OCI-LY1 (cell line): ENCODE data around the gene PLA2G12A.

Experiments
- H2AFZ ChIP-seq: fragments of 200-600 bp; sonication (generic), shearing (Covaris generic); 2 replicates; pipeline ENCODE4 v1.6.0; 2014; ENCODE audit warnings: antibody characterized with exemption, mild to moderate bottlenecking, low read length
- H3F3A ChIP-seq: fragments of 200-600 bp; sonication (generic), shearing (Covaris generic); 2 replicates; pipeline ENCODE4 v1.6.0; 2014; ENCODE audit warnings: mild to moderate bottlenecking, antibody characterized with exemption, low read length, moderate library complexity; ENCODE audit not compliant: insufficient read depth
- H3K27ac ChIP-seq: fragments of 200-600 bp; sonication (generic); 2 replicates; pipeline ENCODE4 v1.5.1; 2014; ENCODE audit warnings: low read length, mixed run types, mild to moderate bottlenecking, low read depth; ENCODE audit not compliant: poor library complexity, severe bottlenecking
- H3K27me3 ChIP-seq: fragments of 200-600 bp; sonication (generic); 2 replicates; pipeline ENCODE4 v1.6.0; 2014; ENCODE audit warnings: antibody characterized with exemption, mild to moderate bottlenecking, low read length, moderate library complexity; ENCODE audit not compliant: insufficient read depth
- H3K36me3 ChIP-seq: fragments of 200-600 bp; sonication (generic); 2 replicates; pipeline ENCODE4 v1.6.1; 2014; ENCODE audit warnings: mild to moderate bottlenecking, antibody characterized with exemption, low read length, moderate library complexity, mixed read lengths; ENCODE audit not compliant: insufficient read depth
- H3K4me1 ChIP-seq: fragments of 200-600 bp; sonication (generic); 2 replicates; pipeline ENCODE4 v1.5.1; 2014; ENCODE audit warnings: mild to moderate bottlenecking, low read length, moderate library complexity; ENCODE audit not compliant: insufficient read depth, severe bottlenecking
- H3K4me2 ChIP-seq: fragments of 200-600 bp; sonication (generic), shearing (Covaris generic); 2 replicates; pipeline ENCODE4 v1.6.1; 2014; ENCODE audit warnings: low read length
- H3K4me3 ChIP-seq: fragments of 200-600 bp; sonication (generic); 2 replicates; pipeline ENCODE4 v1.5.1; 2014; ENCODE audit warnings: low read length, low read depth, mild to moderate bottlenecking, mixed read lengths; ENCODE audit not compliant: poor library complexity, severe bottlenecking
- H3K79me2 ChIP-seq: fragments of 200-600 bp; shearing (Covaris generic); 2 replicates; pipeline ENCODE4 v1.6.1; 2016; ENCODE audit warnings: mixed run types, low read length, mixed read lengths; ENCODE audit not compliant: insufficient read depth
- H3K9ac ChIP-seq: fragments of 200-600 bp; sonication (generic), shearing (Covaris generic); 2 replicates; pipeline ENCODE4 v1.6.1; 2014; ENCODE audit warnings: mild to moderate bottlenecking, low read length, mixed read lengths
- H3K9me2 ChIP-seq: fragments of 200-600 bp; sonication (generic), shearing (Covaris generic); 2 replicates; pipeline ENCODE4 v1.6.1; 2014; ENCODE audit warnings: low read depth, mild to moderate bottlenecking, low read length, mixed read lengths
- H3K9me3 ChIP-seq: fragments of 200-600 bp; shearing (Covaris generic); 2 replicates; pipeline ENCODE4 v1.6.1; 2014; ENCODE audit warnings: low read length, mixed read lengths
- H4K20me1 ChIP-seq: fragments of 200-600 bp; sonication (generic), shearing (Covaris generic); 2 replicates; pipeline ENCODE4 v1.6.0; 2016; ENCODE audit warnings: mild to moderate bottlenecking, low read length; ENCODE audit not compliant: insufficient read depth
- EZH2 ChIP-seq: fragments of 200-600 bp; sonication (generic), shearing (Covaris generic); IDR thresholded peaks from 2 replicates; pipeline ENCODE4 v1.8.0; 2017; ENCODE audit warnings: borderline replicate concordance, mixed run types, mild to moderate bottlenecking, antibody characterized with exemption, low read length, moderate library complexity, mixed read lengths
- TF ChIP-seq, protein P1 (sequence below): fragments of 200-600 bp; sonication (generic), shearing (Covaris generic); IDR thresholded peaks from 2 replicates; pipeline ENCODE4 v1.5.1; 2017; ENCODE audit warnings: mild to moderate bottlenecking, antibody characterized with exemption, low read length, moderate library complexity, mixed read lengths

Gene PLA2G12A

DNA sequence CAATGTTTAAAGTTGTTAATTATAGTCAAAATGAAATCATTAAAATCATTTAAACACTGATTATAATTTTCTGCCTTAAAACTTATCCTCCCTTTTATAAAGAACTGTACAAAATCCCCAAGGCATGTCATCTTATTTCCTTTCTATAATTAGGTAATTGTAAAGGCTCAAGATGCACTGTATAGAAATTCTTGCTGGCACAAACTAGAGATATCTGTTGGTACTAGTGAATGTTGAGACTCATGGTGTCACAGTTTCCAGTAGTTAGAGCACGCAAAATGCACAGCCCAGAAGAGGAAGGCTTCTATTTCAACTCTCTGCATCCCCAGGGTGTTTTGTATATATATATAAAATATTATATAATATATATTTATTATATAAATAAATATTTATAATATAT lies 22.7 kb upstream of the PLA2G12A start:
- H4K20me1 ChIP-seq: no peaks in the 10 kb centered on the region
- H3K4me2 ChIP-seq: no peak overlapping the region
- no peak overlapping the region for H3K27ac ChIP-seq
- no peak overlapping the region for H3K9ac ChIP-seq
- H3K9me2 ChIP-seq: no peaks in the 10 kb centered on the region
- no peaks in the 10 kb centered on the region for H3F3A ChIP-seq
- H3K4me1 ChIP-seq: no peaks in the 10 kb centered on the region
- no peaks in the 10 kb centered on the region for H3K79me2 ChIP-seq
- no peaks in the 10 kb centered on the region for H3K27me3 ChIP-seq
- no peak overlapping the region for H2AFZ ChIP-seq
- H3K9me3 ChIP-seq: no peaks in the 10 kb centered on the region
- no peaks in the 10 kb centered on the region for H3K36me3 ChIP-seq
- TF ChIP-seq, protein P1, sequence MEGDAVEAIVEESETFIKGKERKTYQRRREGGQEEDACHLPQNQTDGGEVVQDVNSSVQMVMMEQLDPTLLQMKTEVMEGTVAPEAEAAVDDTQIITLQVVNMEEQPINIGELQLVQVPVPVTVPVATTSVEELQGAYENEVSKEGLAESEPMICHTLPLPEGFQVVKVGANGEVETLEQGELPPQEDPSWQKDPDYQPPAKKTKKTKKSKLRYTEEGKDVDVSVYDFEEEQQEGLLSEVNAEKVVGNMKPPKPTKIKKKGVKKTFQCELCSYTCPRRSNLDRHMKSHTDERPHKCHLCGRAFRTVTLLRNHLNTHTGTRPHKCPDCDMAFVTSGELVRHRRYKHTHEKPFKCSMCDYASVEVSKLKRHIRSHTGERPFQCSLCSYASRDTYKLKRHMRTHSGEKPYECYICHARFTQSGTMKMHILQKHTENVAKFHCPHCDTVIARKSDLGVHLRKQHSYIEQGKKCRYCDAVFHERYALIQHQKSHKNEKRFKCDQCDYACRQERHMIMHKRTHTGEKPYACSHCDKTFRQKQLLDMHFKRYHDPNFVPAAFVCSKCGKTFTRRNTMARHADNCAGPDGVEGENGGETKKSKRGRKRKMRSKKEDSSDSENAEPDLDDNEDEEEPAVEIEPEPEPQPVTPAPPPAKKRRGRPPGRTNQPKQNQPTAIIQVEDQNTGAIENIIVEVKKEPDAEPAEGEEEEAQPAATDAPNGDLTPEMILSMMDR: no peak
- TF ChIP-seq EZH2: no peak
- H3K4me3 ChIP-seq: no peak overlapping the region

DNA sequence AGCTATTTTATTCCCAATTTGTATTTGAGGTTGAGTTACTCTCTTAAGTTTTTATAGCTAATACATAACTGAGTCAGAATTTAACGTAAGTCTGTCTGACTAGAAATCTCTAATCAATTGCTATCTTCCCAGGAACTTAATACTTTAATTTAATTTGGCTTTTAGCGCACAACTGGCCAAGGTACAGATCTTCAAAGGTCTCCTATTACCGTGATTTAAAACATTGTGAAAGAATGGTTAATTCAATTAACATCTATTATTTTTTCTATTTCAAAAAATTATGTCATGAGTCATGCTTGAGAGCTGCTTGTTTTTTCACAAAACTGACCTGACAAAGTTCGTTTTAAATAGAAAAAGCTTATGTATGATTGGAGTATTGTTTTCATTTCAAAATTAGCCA lies 22.0 kb upstream of the PLA2G12A start:
- Histone ChIP-seq H3K9me3 (no peaks in the 10 kb centered on the region), H3K9ac (no peak overlapping the region), H3K4me1 (no peaks in the 10 kb centered on the region), H3K36me3 (no peaks in the 10 kb centered on the region), H3F3A (no peaks in the 10 kb centered on the region), H3K4me2 (no peak overlapping the region), H3K9me2 (no peaks in the 10 kb centered on the region), H3K79me2 (no peaks in the 10 kb centered on the region), H3K4me3 (no peak overlapping the region), H4K20me1 (no peaks in the 10 kb centered on the region), H2AFZ (no peak overlapping the region), H3K27me3 (no peaks in the 10 kb centered on the region), H3K27ac (no peak overlapping the region)
- TF ChIP-seq, protein P1: no peak
- no peak for TF ChIP-seq EZH2

DNA sequence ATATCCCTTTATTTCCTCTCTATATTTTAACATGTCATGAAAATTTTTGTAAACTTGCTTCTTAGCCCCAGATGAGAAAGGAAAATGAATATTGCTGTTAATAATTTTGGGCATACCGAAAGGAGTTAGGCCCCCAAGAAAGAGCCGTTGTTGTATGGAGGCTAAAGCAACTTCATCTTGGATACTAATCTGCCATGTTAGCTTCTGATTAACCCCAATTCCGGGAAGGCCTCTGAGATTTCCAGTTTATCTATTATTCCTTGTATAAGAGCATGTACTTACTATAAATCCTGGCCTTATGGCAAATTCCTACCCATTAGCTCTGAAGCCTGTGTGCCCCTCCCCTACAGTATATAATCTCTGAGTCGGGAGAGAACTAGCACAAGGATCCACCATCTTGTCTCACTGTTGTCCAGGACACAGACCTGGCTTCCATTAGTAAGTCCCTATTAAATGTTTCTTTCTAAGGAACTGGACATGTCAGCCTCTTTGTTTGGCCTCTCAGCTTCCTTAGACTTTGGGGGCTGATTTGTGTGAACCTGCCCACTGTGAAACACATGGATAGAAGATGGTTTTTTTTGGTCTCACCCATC lies 20.9 kb upstream of the PLA2G12A start:
- no peak for TF ChIP-seq EZH2
- Histone ChIP-seq H3K27me3 (no peaks in the 10 kb centered on the region), H4K20me1 (no peaks in the 10 kb centered on the region)

More for the DNA sequence above, 20.9 kb upstream of the PLA2G12A start:
- Histone ChIP-seq H3K27ac (no peak overlapping the region), H3K9ac (no peak overlapping the region), H3K4me3 (no peak overlapping the region), H3K36me3 (no peaks in the 10 kb centered on the region), H3K4me2 (no peak overlapping the region), H3K4me1 (no peaks in the 10 kb centered on the region), H3K9me2 (no peaks in the 10 kb centered on the region), H3K79me2 (no peaks in the 10 kb centered on the region), H3K9me3 (no peaks in the 10 kb centered on the region), H3F3A (no peaks in the 10 kb centered on the region), H2AFZ (no peak overlapping the region)
